Germinal center (tissue), 1 donor: ENCODE data around the gene MROH7.
A peak's percentile ranks its signal among the peaks of the same experiment; 100 is the strongest.

ENCODE experiments used
- DNase-seq: peaks from one replicate; pipeline ENCODE4 v3.0.0; 2012; ENCODE audit warnings: mixed read lengths, low spot score

Gene MROH7

DNA sequence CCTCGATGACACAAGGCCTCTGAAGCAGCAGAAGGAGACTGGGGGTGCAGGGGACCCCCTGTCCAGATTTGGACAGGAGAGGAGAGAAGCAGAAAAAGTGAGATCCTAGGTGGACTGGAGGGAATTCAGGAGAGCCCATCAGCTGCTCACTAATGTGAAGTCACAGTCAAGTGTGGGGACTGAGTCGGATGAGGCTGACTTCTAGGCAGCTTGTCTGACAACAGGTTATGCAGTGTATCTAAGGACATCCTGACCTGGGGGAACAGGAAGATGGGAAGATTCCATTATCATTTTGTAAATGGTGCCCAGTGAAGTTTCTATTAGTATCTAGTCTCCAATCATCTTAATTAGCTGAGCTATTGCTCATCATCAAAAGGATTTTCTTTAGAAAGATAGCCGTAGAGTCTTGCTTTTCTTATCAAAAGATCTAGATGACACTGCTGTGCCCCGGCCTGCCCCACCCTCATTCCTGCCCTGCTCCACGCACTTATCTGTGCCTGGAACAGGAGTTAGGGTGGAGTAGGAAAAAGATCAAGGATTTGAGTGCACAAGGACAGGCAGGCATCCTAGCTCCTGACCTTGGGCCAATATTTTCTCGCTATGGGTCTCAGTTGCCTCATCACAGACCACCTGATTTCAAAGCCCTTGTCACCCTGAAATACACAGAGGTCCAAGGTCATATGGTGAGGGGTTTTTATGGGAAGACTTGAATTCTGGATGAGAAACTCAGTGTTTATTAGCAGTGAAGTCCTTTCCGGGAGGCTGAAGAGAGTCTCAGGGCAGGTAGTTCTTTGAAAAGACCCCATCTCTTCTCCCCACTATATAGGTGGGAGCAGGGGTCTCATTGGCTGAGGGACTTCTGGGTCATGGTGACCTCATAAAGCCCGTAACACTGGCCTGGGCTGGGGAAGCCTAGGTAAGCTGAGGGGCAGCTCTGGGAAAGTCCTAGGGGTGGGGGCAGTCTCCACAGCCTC, at the start of gene MROH7:
Gene MROH7 (plus strand): TSS at position 924 of the 974 bp plus-strand sequence. CDS start 11,141 bp downstream, outside the sequence.
- no peak for DNase-seq

GRCh38 chr1:54593571-54594160, 47.9 kb upstream of the MROH7 start:
- DNase-seq: no peak

GRCh38 chr1:54594463-54594862, 47.1 kb upstream of the MROH7 start:
- no peak for DNase-seq

DNA sequence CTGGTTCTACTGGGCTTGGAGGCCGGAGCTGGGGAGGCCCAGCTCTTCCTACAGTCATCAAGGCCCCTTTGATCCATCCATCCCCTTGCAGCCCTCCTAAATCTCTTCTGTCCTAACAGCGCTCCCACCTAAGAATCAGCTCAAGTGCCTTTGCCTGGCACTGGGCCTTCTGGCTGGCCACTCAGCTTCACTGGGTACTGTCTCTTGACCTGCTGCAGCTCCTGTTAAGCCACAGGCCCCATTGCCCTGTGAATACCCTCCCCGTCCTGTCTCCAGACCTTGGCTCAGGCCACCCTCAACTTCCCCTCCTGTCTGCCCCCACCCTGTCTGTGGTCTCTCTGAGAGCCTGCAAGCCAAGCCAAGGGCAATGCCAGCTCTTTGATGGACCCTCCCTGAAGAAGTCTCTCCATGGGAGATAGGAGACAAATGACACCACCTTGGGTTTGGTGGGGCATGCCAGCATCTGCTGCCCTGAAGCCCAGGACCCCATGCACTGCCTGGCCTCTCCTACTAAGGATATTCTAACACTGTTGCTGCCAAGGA, 45.6 kb upstream of the MROH7 start:
- no peak for DNase-seq

GRCh38 chr1:54596756-54597155, 44.8 kb upstream of the MROH7 start:
- no peak for DNase-seq

- no peak for DNase-seq
Measured at GRCh38 chr1:54597455-54598030, 44.0 kb upstream of the MROH7 start.

- no peak for DNase-seq
Measured at GRCh38 chr1:54599211-54599823, 42.3 kb upstream of the MROH7 start.

GRCh38 chr1:54600947-54601721, 40.5 kb upstream of the MROH7 start:
- no peak for DNase-seq

- DNase-seq: no peak
Measured at GRCh38 chr1:54601730-54602129, 39.9 kb upstream of the MROH7 start.

DNA sequence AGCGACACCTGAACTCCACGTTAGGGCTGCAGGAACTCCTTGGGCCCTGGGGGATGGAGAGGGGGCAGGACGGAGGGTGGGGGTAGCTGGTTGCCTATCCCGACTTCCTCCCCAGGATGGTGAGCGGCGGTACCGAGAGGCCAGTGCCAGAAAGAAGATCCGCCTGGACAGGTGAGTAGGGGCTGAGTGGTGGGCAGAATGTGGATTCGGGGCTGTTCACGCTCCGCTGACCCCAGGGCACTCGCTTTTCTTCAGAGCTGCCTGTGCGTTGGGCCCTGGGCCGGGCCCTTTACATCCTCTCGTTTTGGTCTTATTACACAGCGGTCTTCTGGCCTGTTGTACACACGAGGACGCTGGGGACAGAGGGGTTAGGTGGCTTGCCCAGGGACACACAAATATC, 39.0 kb upstream of the MROH7 start:
- no peak for DNase-seq

DNA sequence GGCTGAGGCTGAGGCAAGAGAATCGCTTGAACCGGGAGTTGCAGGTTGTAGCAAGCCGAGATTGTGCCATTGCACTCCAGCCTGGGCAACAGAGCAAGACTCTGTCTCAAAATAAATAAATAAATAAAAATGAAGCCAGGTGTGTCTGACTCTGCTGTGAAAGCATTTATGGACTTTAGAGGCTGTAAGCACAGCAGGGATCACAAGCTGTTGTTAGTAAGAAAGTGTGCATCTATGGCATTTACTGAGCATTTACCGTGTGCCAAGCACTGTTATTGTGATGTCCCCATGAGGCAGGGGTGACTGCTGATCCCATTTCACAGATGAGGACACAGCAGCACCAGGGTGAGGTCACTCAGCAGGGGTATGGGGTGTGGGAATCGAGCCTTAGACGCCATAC, 38.3 kb upstream of the MROH7 start:
- DNase-seq: no peak

- DNase-seq: no peak
Measured at GRCh38 chr1:54604051-54604450, 37.5 kb upstream of the MROH7 start.

DNA sequence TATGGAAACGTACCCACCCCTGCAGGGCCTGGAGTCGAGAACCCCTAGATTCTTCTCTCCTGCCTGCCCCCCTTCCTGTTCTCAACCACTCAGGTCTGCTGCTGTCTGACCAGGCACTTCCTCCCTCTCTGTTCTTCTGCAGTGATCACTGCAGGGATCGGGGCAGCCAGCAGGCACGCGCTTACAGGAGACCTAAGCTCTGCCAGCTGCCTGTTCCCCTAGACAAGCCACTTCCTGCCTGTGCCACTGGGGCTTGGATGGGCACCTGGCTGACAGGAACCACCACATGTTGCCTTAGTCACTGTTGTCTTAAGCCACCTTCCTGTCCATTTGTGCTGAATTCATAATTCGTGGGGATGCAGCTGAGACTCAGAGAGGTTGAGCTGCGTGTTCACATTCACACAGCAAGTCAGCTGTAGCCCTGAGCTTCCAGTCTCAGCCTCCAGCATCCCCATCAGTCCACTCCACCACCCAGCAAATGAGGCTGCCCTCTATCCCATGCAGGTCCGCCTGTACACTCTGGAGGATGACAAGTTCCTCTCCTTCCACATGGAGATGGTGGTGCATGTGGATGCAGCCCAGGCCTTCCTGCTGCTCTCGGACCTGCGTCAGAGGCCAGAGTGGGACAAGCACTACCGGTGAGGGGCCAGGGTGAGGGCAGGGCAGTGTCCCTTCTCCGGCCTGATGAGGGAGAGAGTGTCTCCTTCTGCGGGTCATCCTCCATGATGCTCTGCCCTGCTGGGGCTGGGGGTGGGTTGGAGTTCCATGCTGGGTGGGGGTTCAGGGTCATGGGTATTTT, 36.8 kb upstream of the MROH7 start:
- peak; percentile 42 for DNase-seq

DNA sequence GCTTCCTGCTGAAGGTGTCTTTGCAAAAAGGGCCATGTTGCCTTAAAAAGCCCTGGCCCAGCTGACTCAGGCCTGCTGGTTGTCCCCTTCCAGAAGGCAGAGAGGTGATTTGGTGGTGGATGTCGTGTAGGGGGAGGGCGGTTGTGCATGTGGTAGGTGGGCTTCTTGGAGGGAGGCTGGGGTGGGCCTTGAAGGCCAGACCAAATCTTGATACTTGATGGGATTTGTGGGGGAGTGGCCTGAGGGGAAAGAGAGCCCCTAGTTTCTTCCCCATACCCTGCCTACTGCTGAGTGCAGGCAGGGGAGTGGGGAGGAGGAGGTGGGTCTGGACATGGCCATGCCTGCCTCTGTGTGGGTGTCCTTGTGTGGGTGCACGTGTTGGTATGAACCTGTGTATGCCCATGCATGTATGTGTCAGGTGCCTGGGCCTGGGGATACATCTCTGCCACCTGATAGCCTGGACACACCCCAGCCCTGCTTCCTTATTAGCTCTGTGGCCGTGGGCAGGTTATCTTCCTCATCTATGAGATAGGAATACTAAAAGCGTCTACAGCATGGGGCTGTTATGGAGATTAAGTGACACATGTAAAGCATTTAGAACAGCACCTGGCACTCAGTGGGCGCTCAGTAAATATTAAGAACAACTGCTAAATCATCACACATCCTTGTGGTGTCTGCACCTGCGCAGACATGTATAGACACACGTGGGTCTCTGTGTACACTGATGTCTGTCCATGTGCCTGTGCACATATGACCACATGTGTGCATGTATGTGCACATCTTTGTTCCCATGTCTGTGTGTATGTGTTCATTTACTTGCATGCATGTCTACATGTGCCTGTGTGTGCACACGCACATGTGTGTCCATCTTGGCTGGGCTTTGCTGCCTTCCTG, 35.2 kb upstream of the MROH7 start:
- no peak for DNase-seq

- DNase-seq: no peak
Measured at GRCh38 chr1:54606990-54607325, 34.6 kb upstream of the MROH7 start.

- DNase-seq: no peak
Measured at GRCh38 chr1:54607821-54608565, 33.6 kb upstream of the MROH7 start.

GRCh38 chr1:54608566-54609230, 32.9 kb upstream of the MROH7 start:
- no peak for DNase-seq

DNA sequence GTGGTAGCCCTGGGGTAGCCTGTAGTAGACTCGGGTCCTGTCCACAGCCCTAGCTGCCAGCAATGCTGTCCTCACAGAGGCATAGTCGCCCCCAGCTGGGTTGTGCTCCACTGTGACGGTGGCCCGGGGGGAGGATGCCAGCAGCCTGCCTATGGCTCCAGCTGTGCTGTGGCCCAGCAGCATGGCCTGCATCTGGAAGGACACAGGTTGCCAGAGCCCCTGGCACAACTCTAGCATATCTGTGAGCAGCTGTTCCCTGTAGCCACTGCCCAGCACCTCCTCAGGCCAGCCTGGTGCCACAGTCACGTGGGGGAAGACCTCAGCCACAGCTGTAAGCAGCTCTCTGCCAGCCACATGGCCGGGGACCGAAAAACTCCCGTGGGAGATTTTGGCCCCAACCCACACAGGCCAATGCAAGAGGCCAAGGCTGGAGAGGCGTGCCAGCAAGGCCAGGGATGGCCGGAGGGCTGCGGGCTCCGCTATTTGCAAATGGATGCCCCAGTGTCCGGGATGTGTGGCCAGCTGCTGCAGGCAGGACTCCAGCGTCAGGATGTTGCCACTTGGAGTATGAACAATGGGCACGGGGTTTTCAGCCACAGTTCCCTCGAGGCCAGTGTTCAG, 32.2 kb upstream of the MROH7 start:
- DNase-seq: no peak
